Panc1 (cell line): Measurements from ENCODE around the gene SNAP47.

Source experiments
- CTCF ChIP-seq: fragments of 450-650 bp; IDR thresholded peaks from 2 replicates; pipeline ENCODE4 v1.5.1; 2017; ENCODE audit warnings: mild to moderate bottlenecking
- POLR2AphosphoS5 ChIP-seq: IDR thresholded peaks from 2 replicates; pipeline ENCODE4 v1.6.1; 2012; ENCODE audit warnings: mild to moderate bottlenecking, low read depth, low read length, moderate library complexity
- TCF7L2 ChIP-seq: IDR thresholded peaks from 2 replicates; pipeline ENCODE4 v1.6.1; 2011; ENCODE audit warnings: mild to moderate bottlenecking, low read depth, low read length, inconsistent platforms

DNA sequence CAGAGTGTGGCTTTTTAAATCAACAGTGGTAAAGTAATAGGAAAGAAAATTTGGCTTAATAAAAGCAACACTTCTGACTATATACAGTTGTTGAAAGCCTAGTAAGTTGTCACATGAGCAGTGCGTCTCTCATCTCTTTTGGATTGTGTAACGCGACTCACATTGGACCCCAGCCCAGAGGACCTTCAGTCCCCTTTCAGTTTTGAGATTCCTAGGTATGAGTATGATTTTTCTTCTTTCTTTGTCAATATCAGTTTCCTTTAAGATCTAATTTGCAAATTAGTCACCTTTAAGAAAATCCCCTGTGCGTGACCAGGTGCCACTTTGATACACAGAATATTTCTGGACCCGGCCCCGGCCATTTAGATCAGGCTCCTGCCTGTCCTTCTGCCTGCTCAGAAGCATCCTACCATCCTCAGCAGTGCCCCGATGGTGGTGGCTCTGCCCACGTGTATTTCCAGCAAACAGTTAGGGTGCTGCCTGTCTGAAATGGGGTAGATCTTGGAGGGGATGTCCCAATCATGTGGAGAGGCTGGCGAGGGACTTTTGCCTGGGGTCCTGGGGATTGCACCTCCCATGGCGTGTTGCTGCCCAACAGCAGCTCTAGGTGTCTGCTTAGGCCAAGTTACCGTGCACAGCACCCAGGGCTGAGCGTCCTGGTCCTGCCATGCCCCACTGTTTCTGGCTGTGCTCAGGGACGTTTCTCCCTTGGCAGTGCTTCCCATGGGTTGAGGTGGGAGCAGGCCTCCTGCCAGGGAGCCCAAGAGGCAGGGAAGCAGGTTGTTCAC is 21.1 kb downstream of the SNAP47 start:
- TF ChIP-seq CTCF (no peak), POLR2AphosphoS5 (no peak), TCF7L2 (no peak)
